ENCODE results near the gene PGA5.

The PGA5 gene

GRCh38 chr11:61268588-61269250 is 27.7 kb downstream of the PGA5 start:
- Histone ChIP-seq H3K4me3 (no peak overlapping the region), H3K27ac (no peak overlapping the region), H3K9me3 (ENCODE audit: low read depth, low read length) (no peaks in the 10 kb centered on the region), H3K36me3 (ENCODE audit: insufficient read depth, low read length) (no peaks in the 10 kb centered on the region; the same call in 1 of the 2 replicates), H3K9ac (ENCODE audit: insufficient read length) (no peak overlapping the region)
- DNase-seq (ENCODE audit: low read depth, low spot score): no peak
- no peak for TF ChIP-seq EZH2 (IDR thresholded peaks at IDR 0.05)
- no peak for TF ChIP-seq POLR2AphosphoS5 (IDR thresholded peaks at IDR 0.05; ENCODE audit: borderline replicate concordance, low read depth, low read length)
- no peak for TF ChIP-seq FOXP2 (optimal IDR thresholded peaks at IDR 0.05; ENCODE audit: control extremely low read depth, extremely low read length, insufficient read depth)

GRCh38 chr11:61270354-61271076 is 29.5 kb downstream of the PGA5 start:
- H3K9ac ChIP-seq (ENCODE audit: insufficient read length): no peak overlapping the region
- H3K4me3 ChIP-seq: no peak overlapping the region
- no peaks in the 10 kb centered on the region for H3K9me3 ChIP-seq (ENCODE audit: low read depth, low read length)
- TF ChIP-seq EZH2 (IDR thresholded peaks at IDR 0.05) (no peak), FOXP2 (optimal IDR thresholded peaks at IDR 0.05; ENCODE audit: control extremely low read depth, extremely low read length, insufficient read depth) (no peak)
- H3K36me3 ChIP-seq (ENCODE audit: insufficient read depth, low read length): no peaks in the 10 kb centered on the region; the same call in 1 of the 2 replicates
- H3K27ac ChIP-seq: no peak overlapping the region
- DNase-seq (ENCODE audit: low read depth, low spot score): no peak

GRCh38 chr11:61272731-61273130 is 31.8 kb downstream of the PGA5 start:
- no peak for DNase-seq (ENCODE audit: low read depth, low spot score)
- no peak overlapping the region for H3K27ac ChIP-seq
- TF ChIP-seq EZH2 (IDR thresholded peaks at IDR 0.05) (no peak), POLR2AphosphoS5 (IDR thresholded peaks at IDR 0.05; ENCODE audit: borderline replicate concordance, low read depth, low read length) (no peak), FOXP2 (optimal IDR thresholded peaks at IDR 0.05; ENCODE audit: control extremely low read depth, extremely low read length, insufficient read depth) (no peak)
- H3K4me3 ChIP-seq: no peak overlapping the region
- H3K9ac ChIP-seq (ENCODE audit: insufficient read length): no peak overlapping the region
- H3K9me3 ChIP-seq (ENCODE audit: low read depth, low read length): no peaks in the 10 kb centered on the region
- H3K36me3 ChIP-seq (ENCODE audit: insufficient read depth, low read length): no peaks in the 10 kb centered on the region; the same call in 1 of the 2 replicates

GRCh38 chr11:61273178-61274078 is 32.5 kb downstream of the PGA5 start:
- Histone ChIP-seq H3K4me3 (no peak overlapping the region), H3K9ac (ENCODE audit: insufficient read length) (no peak overlapping the region), H3K27ac (no peak overlapping the region), H3K36me3 (ENCODE audit: insufficient read depth, low read length) (no peaks in the 10 kb centered on the region; the same call in 1 of the 2 replicates), H3K9me3 (ENCODE audit: low read depth, low read length) (no peaks in the 10 kb centered on the region)
- DNase-seq (ENCODE audit: low read depth, low spot score): no peak
- TF ChIP-seq POLR2AphosphoS5 (IDR thresholded peaks at IDR 0.05; ENCODE audit: borderline replicate concordance, low read depth, low read length) (no peak), EZH2 (IDR thresholded peaks at IDR 0.05) (no peak), FOXP2 (optimal IDR thresholded peaks at IDR 0.05; ENCODE audit: control extremely low read depth, extremely low read length, insufficient read depth) (no peak)

GRCh38 chr11:61274084-61274483 is 33.1 kb downstream of the PGA5 start:
- Histone ChIP-seq H3K9ac (ENCODE audit: insufficient read length) (no peak overlapping the region), H3K9me3 (ENCODE audit: low read depth, low read length) (no peaks in the 10 kb centered on the region), H3K27ac (no peak overlapping the region), H3K36me3 (ENCODE audit: insufficient read depth, low read length) (no peaks in the 10 kb centered on the region; the same call in 1 of the 2 replicates), H3K4me3 (no peak overlapping the region)
- no peak for DNase-seq (ENCODE audit: low read depth, low spot score)
- TF ChIP-seq POLR2AphosphoS5 (IDR thresholded peaks at IDR 0.05; ENCODE audit: borderline replicate concordance, low read depth, low read length) (no peak), EZH2 (IDR thresholded peaks at IDR 0.05) (no peak)

GRCh38 chr11:61275191-61275590 is 34.2 kb downstream of the PGA5 start:
- Histone ChIP-seq H3K9ac (ENCODE audit: insufficient read length) (no peak overlapping the region), H3K9me3 (ENCODE audit: low read depth, low read length) (no peaks in the 10 kb centered on the region), H3K27ac (no peak overlapping the region), H3K4me3 (no peak overlapping the region), H3K36me3 (ENCODE audit: insufficient read depth, low read length) (no peaks in the 10 kb centered on the region; the same call in 1 of the 2 replicates)
- no peak for DNase-seq (ENCODE audit: low read depth, low spot score)
- no peak for TF ChIP-seq FOXP2 (optimal IDR thresholded peaks at IDR 0.05; ENCODE audit: control extremely low read depth, extremely low read length, insufficient read depth)
- no peak for TF ChIP-seq POLR2AphosphoS5 (IDR thresholded peaks at IDR 0.05; ENCODE audit: borderline replicate concordance, low read depth, low read length)
- TF ChIP-seq EZH2 (IDR thresholded peaks at IDR 0.05): no peak

- Histone ChIP-seq H3K4me3 (peak overlapping the region; percentile 69), H3K9me3 (ENCODE audit: low read depth, low read length) (no peaks in the 10 kb centered on the region), H3K36me3 (ENCODE audit: insufficient read depth, low read length) (no peaks in the 10 kb centered on the region; the same call in 1 of the 2 replicates), H3K9ac (ENCODE audit: insufficient read length) (peak overlapping the region; percentile 49), H3K27ac (peak overlapping the region; percentile 93)
- TF ChIP-seq FOXP2 (optimal IDR thresholded peaks at IDR 0.05; ENCODE audit: control extremely low read depth, extremely low read length, insufficient read depth) (no peak), POLR2AphosphoS5 (IDR thresholded peaks at IDR 0.05; ENCODE audit: borderline replicate concordance, low read depth, low read length) (no peak), EZH2 (IDR thresholded peaks at IDR 0.05) (no peak)
- no peak for DNase-seq (ENCODE audit: low read depth, low spot score)
These were observed 36.4 kb downstream of the PGA5 start for GRCh38 chr11:61277186-61278000.

All from SK-N-MC (cell line).